GM13977 (cell line): ENCODE results near the gene C2orf74.
"Not testable (repeated sequence)": the region's sequence is repeated elsewhere in the genome, so short reads cannot be mapped to it uniquely, and the experiment has no call there.

Experiments
- DNase-seq: peaks from one replicate; pipeline ENCODE4 v3.0.0; 2012; ENCODE audit warnings: low spot score
- in situ Hi-C: fragments of 300-500 bp; cut with MboI; formaldehyde crosslinking; loops from one replicate; pipeline ENCODE4 v1.12.0; 2022; ENCODE audit warnings: low sequenced_read_pairs, low pct_unique_long_range_greater_than_20kb, mixed read lengths, inconsistent platforms; ENCODE audit not compliant: unreplicated experiment
- TF ChIP-seq, protein P1 (sequence below): IDR thresholded peaks from 2 replicates; pipeline ENCODE4 v1.5.1; 2012; ENCODE audit warnings: mild to moderate bottlenecking, control low read depth; ENCODE audit not compliant: insufficient read depth; ENCODE audit errors: extremely low read depth, missing control alignments

C2orf74 gene

GRCh38 chr2:61134141-61134540, 27.8 kb upstream of the C2orf74 start:
- in situ Hi-C loops: no loop called here
- DNase-seq: no peak

GRCh38 chr2:61135510-61135909, 26.5 kb upstream of the C2orf74 start:
- in situ Hi-C loops: no loop called here
- no peak for DNase-seq
- TF ChIP-seq, protein P1, sequence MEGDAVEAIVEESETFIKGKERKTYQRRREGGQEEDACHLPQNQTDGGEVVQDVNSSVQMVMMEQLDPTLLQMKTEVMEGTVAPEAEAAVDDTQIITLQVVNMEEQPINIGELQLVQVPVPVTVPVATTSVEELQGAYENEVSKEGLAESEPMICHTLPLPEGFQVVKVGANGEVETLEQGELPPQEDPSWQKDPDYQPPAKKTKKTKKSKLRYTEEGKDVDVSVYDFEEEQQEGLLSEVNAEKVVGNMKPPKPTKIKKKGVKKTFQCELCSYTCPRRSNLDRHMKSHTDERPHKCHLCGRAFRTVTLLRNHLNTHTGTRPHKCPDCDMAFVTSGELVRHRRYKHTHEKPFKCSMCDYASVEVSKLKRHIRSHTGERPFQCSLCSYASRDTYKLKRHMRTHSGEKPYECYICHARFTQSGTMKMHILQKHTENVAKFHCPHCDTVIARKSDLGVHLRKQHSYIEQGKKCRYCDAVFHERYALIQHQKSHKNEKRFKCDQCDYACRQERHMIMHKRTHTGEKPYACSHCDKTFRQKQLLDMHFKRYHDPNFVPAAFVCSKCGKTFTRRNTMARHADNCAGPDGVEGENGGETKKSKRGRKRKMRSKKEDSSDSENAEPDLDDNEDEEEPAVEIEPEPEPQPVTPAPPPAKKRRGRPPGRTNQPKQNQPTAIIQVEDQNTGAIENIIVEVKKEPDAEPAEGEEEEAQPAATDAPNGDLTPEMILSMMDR: peak; percentile 25

More at GRCh38 chr2:61134141-61134540, 27.8 kb upstream of the C2orf74 start:
- TF ChIP-seq, protein P1: no peak

GRCh38 chr2:61138859-61139258, 23.1 kb upstream of the C2orf74 start:
- TF ChIP-seq, protein P1: no peak
- DNase-seq: no peak

DNA sequence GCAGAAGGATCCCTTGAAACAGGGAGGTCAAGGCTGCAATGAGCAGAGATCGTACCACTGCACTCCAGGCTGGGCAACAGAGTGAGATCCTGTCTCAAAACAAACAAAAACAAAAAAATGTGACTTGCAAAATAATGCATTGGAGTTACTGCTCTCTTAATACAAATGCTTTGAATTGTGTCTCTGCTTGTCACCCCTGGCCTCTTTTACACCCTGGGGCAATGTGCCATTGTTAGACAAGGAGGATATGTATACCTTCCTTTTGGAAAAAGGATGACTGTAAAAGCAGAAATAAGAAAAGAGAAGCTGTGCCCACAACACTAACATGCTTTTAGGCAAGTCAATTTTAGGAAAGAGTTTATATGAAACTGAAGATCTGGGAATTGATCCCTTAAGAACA, 20.8 kb upstream of the C2orf74 start:
- TF ChIP-seq, protein P1: no peak
- DNase-seq: no peak
- in situ Hi-C loops: no loop called here

More at GRCh38 chr2:61138859-61139258, 23.1 kb upstream of the C2orf74 start:
- in situ Hi-C loops: no loop called here

- DNase-seq: peak; percentile 94
- TF ChIP-seq, protein P1: no peak
- in situ Hi-C loops: no loop called here
Measured at GRCh38 chr2:61144697-61145268, 17.2 kb upstream of the C2orf74 start.

DNA sequence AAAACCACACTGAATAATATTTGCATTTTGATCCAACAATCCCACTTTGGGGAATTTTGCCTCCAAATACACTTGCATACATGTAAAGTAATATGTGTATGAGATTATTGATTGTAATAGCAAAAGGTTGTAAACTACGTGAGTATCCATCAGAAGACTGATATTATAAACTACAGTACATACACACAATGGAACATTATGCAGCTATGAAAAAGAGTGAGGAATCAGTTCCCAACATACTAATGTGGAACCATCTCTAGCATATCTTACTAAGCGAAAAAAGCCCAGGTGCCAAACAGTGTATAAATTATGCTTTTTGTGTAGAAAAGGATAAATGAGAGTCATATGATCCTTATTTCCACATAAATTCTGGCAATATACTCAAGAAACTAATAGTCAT, 16.0 kb upstream of the C2orf74 start:
- no peak for DNase-seq
- in situ Hi-C loops: no loop called here

DNA sequence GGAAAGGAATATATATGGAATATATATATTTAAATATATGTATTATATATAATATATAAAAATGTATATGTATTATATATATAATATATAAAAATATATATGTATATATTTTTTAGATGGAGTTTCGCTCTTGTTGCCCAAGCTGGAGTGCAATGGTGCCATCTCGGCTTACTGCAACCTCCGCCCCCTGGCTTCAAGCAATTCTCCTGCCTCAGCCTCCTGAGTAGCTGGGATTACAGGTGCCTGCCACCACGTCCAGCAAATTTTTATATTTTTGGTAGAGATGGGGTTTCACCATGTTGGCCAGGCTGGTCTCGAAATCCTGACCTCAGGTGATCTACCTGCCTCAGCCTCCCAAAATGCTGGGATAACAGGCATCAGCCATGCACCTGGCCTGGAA, 13.9 kb upstream of the C2orf74 start:
- DNase-seq, in situ Hi-C loops: not testable (repeated sequence)

More for the DNA sequence above, 16.0 kb upstream of the C2orf74 start:
- TF ChIP-seq, protein P1: no peak
